ENCODE data around the gene FBRSL1. TPM values are rescaled to one million over a fixed set of nuclear protein-coding genes. Genes with fewer than 3 reads are reported as not detected.
"Not testable (repeated sequence)": the region's sequence is repeated elsewhere in the genome, so short reads cannot be mapped to it uniquely, and the experiment has no call there.

The FBRSL1 gene
- polyA plus RNA-seq, 1 of the 3 experiments (the other 2 are of a cell fraction) = 5.5 TPM

DNA sequence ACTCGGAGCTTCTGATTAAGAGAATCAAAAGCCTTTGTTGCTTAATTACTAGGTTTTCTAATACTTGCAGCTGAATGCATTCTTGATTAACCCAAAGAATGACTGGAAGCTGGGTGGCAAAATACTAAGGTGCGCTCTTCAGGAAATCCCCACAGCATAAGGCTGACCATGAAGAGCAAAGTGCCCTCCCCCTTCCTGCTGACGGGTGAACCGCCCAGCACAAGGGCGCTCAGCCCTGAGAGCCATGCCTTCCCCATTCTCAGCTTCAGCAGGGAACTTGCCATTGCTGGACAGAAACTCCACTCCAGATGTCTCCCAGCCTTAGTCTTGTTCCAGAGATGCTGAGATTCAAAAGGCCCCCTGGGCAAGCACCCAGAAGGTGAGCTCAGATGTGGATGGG is 27.2 kb upstream of the FBRSL1 start:
- H3K9me2 ChIP-seq = no peaks in the 10 kb centered on the region
- ChIA-PET POLR2A (no interaction called here), CTCF (interaction anchor here (1.0 to 1.1 kb wide), 2 partner anchors 49 to 66 kb away, joined by 3 to 4 read pairs; no protein-coding TSS in a partner anchor)
- WGBS (ENCODE audit: low lambda C conversion rate) = 51% methylated on average over 4 of the region's 5 CpGs
- no peaks in the 10 kb centered on the region for H4K20me1 ChIP-seq (ENCODE audit: insufficient read depth)
- H3K79me2 ChIP-seq (ENCODE audit: insufficient read depth) = no peaks in the 10 kb centered on the region
- no peak overlapping the region for H3K27ac ChIP-seq (ENCODE audit: low read depth in 2 of 2, low read length in 1 of 2)
- H3K4me3 ChIP-seq (ENCODE audit: low read depth in 2 of 2, low read length in 1 of 2) = no peak overlapping the region
- no peak overlapping the region for H3K9ac ChIP-seq
- H3K36me3 ChIP-seq (replicated peaks in 1 of 2; ENCODE audit: control insufficient read depth in 1 of 2, insufficient read depth in 2 of 2, low read length in 1 of 2) = no peaks in the 10 kb centered on the region
- no peak for TF ChIP-seq TEAD4 (IDR thresholded peaks at IDR 0.05; ENCODE audit: borderline replicate concordance, insufficient read depth)
- H3F3A ChIP-seq (replicated peaks; ENCODE audit: insufficient read depth) = no peaks in the 10 kb centered on the region
- H3K27me3 ChIP-seq (ENCODE audit: insufficient read depth) = no peaks in the 10 kb centered on the region
- H2AFZ ChIP-seq (ENCODE audit: low read depth) = no peak overlapping the region
- no peak for DNase-seq
- no peak overlapping the region for H3K4me2 ChIP-seq
- no peaks in the 10 kb centered on the region for H3K4me1 ChIP-seq (ENCODE audit: control insufficient read depth in 1 of 2, insufficient read depth in 2 of 2, low read depth in 1 of 2, low read length in 1 of 2)
- H3K9me3 ChIP-seq = no peaks in the 10 kb centered on the region

DNA sequence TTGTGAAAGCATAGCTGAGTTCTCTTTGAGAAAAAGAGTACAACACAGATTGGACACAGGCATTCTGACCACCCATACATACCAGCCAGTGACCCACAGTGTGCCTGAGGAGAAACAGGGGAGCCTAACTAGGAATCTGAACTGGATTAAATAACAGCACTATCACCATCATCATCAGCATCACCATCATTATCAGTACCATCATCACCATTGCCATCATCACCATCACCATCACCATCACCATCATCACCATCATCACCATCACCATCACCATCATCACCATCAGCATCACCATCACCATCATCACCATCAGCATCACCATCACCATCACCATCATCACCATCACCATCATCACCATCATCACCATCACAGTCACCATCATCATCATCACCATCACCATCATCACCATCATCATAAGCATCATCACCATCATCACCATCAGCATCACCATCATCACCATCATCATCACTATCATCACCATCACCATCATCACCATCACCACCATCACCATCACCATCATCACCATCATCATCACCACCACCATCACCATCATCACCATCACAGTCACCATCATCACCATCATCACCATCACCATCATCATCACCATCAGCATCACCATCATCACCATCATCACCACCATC is 26.5 kb upstream of the FBRSL1 start:
- H3K4me3 ChIP-seq (ENCODE audit: low read depth in 2 of 2, low read length in 1 of 2); H3K79me2 ChIP-seq (ENCODE audit: insufficient read depth); POLR2A ChIA-PET; DNase-seq; H2AFZ ChIP-seq (ENCODE audit: low read depth); H3F3A ChIP-seq (replicated peaks; ENCODE audit: insufficient read depth); H3K4me2 ChIP-seq; H3K27me3 ChIP-seq (ENCODE audit: insufficient read depth); H3K27ac ChIP-seq (ENCODE audit: low read depth in 2 of 2, low read length in 1 of 2); H3K36me3 ChIP-seq (replicated peaks in 1 of 2; ENCODE audit: control insufficient read depth in 1 of 2, insufficient read depth in 2 of 2, low read length in 1 of 2); H3K9me2 ChIP-seq; H3K9me3 ChIP-seq; H4K20me1 ChIP-seq (ENCODE audit: insufficient read depth); H3K4me1 ChIP-seq (ENCODE audit: control insufficient read depth in 1 of 2, insufficient read depth in 2 of 2, low read depth in 1 of 2, low read length in 1 of 2); H3K9ac ChIP-seq: not testable (repeated sequence)
- CTCF ChIA-PET = interaction anchor here (0.6 to 1.1 kb wide), 3 partner anchors 50 to 75 kb away, joined by 3 to 4 read pairs (median 3); no protein-coding TSS in a partner anchor

DNA sequence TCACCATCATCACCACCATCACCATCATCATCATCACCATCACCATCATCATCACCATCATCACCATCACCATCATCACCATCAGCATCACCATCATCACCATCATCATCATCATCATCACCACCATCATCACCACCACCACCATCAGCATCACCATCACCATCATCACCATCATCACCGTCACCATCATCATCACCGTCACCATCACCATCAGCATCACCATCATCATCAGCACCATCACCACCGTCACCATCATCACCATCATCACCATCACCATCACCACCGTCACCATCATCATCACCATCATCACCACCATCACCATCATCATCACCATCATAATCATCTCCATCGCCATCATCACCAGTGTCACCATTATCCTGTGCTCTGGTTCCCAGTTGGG is 25.6 kb upstream of the FBRSL1 start:
- H3K4me2 ChIP-seq; H4K20me1 ChIP-seq (ENCODE audit: insufficient read depth); H3K9me3 ChIP-seq; H2AFZ ChIP-seq (ENCODE audit: low read depth); CTCF ChIA-PET; H3K36me3 ChIP-seq (replicated peaks in 1 of 2; ENCODE audit: control insufficient read depth in 1 of 2, insufficient read depth in 2 of 2, low read length in 1 of 2); DNase-seq; H3K27ac ChIP-seq (ENCODE audit: low read depth in 2 of 2, low read length in 1 of 2); H3K27me3 ChIP-seq (ENCODE audit: insufficient read depth); H3K9ac ChIP-seq; H3K4me3 ChIP-seq (ENCODE audit: low read depth in 2 of 2, low read length in 1 of 2); H3K79me2 ChIP-seq (ENCODE audit: insufficient read depth); H3F3A ChIP-seq (replicated peaks; ENCODE audit: insufficient read depth); H3K4me1 ChIP-seq (ENCODE audit: control insufficient read depth in 1 of 2, insufficient read depth in 2 of 2, low read depth in 1 of 2, low read length in 1 of 2); POLR2A ChIA-PET; H3K9me2 ChIP-seq: not testable (repeated sequence)
- 76% methylated on average over 5 of the region's 5 CpGs for WGBS (ENCODE audit: low lambda C conversion rate)

DNA sequence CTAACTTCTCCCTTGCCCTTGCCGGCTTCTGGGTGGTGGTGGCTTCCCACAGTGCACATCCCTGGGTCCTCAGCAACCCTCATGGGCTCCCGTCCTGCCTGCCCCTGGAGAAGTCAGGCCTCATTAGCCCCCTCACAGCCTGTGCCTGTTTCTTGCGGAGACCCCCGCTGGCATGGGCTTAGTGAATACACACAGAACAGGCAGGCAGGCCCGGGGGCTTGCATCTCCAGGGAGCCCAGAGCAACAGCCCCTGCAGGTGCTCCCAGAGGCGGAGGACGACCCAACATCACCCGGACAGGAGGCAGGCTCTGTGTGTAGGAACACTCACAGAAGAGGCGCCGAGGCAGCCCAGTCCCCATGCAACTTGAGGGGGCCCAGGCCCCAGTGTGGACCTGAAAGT is 25.1 kb upstream of the FBRSL1 start:
- Histone ChIP-seq H3K27ac (ENCODE audit: low read depth in 2 of 2, low read length in 1 of 2) (no peak overlapping the region), H3K79me2 (ENCODE audit: insufficient read depth) (no peaks in the 10 kb centered on the region), H3K4me1 (ENCODE audit: control insufficient read depth in 1 of 2, insufficient read depth in 2 of 2, low read depth in 1 of 2, low read length in 1 of 2) (no peaks in the 10 kb centered on the region), H3F3A (replicated peaks; ENCODE audit: insufficient read depth) (no peaks in the 10 kb centered on the region), H4K20me1 (ENCODE audit: insufficient read depth) (no peaks in the 10 kb centered on the region), H3K36me3 (replicated peaks in 1 of 2; ENCODE audit: control insufficient read depth in 1 of 2, insufficient read depth in 2 of 2, low read length in 1 of 2) (no peaks in the 10 kb centered on the region), H3K4me2 (no peak overlapping the region), H2AFZ (ENCODE audit: low read depth) (no peak overlapping the region), H3K9me2 (no peaks in the 10 kb centered on the region), H3K9ac (no peak overlapping the region), H3K4me3 (ENCODE audit: low read depth in 2 of 2, low read length in 1 of 2) (no peak overlapping the region), H3K9me3 (no peaks in the 10 kb centered on the region), H3K27me3 (ENCODE audit: insufficient read depth) (no peaks in the 10 kb centered on the region)
- DNase-seq = no peak
- WGBS (ENCODE audit: low lambda C conversion rate) = 83% methylated on average over 4 of the region's 10 CpGs
- ChIA-PET CTCF (no interaction called here), POLR2A (no interaction called here)
- TF ChIP-seq TEAD4 (IDR thresholded peaks at IDR 0.05; ENCODE audit: borderline replicate concordance, insufficient read depth) = no peak

All from SK-N-SH (cell line).